ENCODE results near the gene WDR88.
"Not testable (repeated sequence)": the region's sequence is repeated elsewhere in the genome, so short reads cannot be mapped to it uniquely, and the experiment has no call there.

WDR88 gene

DNA sequence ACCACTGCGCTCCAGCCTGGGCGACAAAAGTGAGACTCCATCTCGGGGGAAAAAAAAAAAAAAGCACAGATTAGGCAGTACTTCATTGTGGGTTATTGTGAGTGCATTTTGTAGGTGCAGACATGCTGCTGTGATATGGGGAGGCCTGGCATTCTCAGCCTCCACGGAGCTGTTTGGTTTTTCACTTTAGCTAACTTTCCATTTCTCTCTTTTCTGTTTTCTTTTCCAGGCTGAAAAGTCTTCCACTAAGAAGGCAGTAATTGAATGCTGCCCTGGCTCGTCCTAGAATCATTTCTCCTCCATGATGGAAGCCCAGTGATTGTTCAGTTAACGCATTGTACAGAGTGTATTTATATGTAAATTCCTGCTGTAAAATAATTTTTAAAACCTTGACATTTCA is 2.0 kb upstream of the WDR88 start:
- FAIRE-seq, result no peak

DNA sequence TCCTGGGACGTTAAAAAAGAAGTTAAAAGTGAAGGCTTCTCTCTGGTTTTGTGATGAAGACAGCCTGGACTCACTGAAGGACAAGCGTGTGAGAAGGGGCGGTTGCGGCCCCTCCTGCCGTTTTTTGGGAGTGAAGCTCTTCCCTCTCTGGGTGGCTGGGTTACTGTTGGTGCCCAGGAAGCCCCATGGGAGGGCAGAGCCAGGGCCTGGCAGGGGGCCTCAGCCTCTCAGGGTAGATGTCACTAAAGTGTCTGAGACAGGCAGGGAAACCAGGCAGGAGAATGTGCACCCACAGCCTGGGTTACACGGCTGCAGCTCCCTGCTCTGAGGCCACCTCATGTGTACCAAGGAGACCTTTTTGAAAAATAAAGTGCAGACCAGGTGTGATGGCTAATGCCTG is 1.5 kb upstream of the WDR88 start:
- no peak for FAIRE-seq

GRCh38 chr19:33132425-33132824 is 511 bp downstream of the WDR88 start:
- FAIRE-seq, result no peak

- FAIRE-seq, result no peak
Measured at GRCh38 chr19:33133438-33134031, 1.6 kb downstream of the WDR88 start.

DNA sequence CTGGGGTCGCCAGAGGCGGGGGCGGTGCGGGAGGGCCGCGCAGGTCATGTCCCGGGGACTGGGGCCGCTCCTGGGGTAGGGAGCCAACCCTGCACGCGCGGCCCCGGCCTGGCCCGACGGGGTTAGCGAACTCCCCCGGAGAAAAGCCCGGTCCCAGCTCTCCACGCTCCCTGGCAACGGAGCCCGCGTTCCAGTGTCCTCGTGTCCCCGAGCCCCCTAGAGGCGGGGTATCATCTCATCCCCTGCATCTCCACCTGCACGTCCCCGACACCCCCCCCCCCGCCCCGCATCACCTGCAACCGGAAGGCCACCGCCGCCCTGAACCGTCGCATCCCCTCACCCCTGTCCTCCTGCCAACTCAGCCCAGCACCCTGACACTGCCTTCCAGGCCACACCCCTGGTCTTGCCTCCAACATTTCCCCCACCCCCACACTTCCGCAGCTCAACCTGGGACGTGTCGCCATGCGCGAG is 2.7 kb downstream of the WDR88 start:
- no peak for FAIRE-seq

DNA sequence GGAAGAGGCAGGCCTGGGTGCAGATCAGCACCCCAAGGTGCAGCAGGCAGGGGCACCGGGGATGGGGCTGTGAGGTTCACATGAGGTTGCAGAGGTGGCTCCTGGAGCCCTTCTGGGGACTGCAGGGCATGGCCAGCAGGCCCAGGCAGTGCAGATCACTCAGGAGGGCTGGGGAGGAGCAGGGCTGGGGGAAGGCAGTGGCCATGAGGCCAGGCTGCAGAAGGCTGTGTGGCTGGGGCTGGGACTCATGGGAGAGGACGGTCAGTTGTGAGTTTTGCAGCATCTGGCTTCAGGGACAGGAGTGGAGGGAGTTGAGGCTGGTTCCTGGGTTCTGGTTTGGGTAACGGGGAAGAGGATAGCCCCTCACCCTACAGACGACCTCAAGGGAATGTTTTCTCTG is 7.3 kb downstream of the WDR88 start:
- no peak for FAIRE-seq

DNA sequence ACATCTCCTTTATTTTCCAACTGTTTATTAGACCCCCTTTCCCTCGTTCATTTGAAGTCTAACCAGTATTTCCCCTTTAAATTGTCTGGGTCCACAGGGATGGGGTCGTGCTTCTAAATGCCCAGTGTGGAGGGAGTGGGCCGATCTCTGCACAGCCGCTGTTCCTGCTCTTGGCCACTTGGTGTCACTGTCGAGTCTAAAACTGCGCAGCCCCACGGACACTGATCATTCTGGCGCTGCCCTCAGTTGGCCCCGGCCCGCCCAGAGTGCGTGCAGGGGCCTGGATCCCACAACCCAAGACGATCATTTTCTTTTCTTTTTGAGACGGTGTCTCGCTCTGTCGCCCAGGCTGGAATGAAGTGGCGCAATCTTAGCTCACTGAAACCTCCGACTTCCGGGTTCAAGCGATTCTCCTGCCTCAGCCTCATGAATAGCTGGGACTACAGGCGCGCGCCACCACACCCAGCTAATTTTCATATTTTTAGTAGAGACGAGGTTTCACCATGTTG is 12.0 kb downstream of the WDR88 start:
- FAIRE-seq, result no peak

GRCh38 chr19:33146209-33146608 is 14.3 kb downstream of the WDR88 start:
- no peak for FAIRE-seq

DNA sequence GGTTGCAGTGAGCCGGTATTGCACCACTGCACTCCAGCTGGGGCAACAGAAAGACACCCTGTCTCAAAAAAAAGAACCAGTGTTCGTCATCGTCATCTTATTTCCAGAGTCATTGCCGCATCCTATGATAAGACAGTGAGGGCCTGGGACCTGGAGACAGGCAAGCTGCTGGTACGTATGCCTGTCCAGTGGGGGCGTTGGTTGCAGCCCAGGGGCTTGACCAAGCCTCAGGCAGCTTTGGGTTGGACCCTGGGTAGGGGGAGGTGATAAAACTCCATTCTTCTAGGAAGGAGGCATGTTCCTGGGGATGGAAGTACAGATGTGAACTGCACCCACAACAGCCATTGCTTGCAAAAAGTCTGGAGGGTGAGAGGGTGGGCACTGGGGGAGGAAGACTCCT is 15.6 kb downstream of the WDR88 start:
- no peak for FAIRE-seq

DNA sequence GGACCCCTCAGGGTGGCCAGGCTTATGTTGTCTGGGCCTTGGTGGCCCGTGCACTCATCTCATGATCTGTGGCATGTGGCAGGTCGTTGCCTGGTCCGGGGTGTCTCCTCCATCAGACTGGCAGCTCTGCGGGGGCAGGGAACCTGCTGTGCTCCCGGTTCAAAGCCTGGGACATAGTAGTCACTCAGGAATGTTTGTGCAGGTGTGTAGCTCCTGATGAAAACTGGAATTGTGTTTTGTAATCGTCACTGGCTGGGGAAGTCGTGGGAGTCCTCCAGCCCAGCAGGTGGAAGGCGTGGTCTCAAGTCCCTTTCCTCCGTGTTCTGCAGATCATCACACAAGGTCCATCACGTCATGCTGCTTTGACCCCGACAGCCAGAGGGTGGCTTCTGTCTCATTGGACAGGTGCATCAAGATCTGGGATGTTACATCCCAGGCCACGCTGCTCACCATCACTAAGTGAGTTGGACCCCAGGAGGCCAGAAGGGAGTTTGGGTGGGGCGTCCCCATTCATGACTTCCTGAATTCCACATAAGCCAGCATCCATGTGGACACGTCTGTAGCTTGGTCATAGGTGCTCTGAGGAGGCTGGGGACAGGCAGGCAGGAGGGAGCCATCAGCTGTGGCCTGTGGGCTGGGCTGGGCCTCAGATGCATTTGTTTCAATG is 19.1 kb downstream of the WDR88 start:
- FAIRE-seq, result no peak

DNA sequence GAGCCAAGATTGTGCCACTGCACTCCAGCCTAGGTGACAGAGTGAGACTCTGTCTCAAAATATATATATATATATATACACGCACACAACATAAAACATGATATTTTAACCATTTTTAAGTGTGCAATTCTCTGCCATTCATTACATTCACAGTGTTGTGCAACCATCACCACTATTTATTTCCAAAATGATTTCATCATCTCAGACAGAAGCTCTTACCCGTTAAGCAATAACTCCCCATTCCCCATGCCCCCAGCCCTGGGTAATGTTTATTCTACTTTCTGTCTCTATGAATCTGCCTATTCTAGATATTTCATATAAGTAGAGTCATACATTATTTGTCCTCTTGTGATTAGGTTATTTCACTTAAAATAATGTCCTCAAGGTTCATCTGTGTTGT is 20.3 kb downstream of the WDR88 start:
- no peak for FAIRE-seq

DNA sequence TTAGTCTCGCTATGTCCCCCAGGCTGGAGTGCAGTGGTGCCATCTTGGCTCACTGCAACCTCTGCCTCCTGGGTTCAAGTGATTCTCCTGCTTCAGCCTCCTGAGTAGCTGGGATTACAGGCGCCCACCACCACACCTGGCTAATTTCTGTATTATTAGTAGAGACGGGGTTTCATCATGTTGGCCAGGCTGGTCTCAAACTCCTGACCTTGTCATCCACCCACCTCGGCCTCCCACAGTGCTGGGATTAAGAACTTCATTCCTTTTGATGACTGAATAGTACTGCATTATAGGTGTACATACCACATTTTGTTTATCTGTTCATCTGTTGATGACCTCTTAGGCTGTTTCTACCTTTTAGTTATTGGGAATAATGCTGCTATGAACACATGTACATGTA is 20.7 kb downstream of the WDR88 start:
- not testable (repeated sequence) for FAIRE-seq

DNA sequence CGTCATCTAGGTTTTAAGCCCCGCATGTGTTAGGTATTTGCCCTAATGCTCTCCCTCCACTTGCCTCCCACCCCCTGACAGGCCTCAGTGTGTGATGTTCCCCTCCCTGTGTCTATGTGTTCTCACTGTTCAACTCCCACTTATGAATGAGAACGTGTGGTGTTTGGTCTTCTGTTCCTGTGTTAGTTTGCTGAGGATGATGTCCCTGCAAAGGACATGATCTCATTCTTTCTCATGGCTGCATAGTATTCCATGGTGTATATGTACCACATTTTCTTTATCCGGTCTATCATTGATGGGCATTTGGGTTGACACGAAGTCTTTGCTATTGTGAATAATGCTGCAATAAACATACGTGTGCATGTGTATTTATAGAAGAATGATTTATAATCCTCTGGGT is 22.4 kb downstream of the WDR88 start:
- not testable (repeated sequence) for FAIRE-seq

- no peak for FAIRE-seq
Measured at GRCh38 chr19:33156334-33156733, 24.4 kb downstream of the WDR88 start.

DNA sequence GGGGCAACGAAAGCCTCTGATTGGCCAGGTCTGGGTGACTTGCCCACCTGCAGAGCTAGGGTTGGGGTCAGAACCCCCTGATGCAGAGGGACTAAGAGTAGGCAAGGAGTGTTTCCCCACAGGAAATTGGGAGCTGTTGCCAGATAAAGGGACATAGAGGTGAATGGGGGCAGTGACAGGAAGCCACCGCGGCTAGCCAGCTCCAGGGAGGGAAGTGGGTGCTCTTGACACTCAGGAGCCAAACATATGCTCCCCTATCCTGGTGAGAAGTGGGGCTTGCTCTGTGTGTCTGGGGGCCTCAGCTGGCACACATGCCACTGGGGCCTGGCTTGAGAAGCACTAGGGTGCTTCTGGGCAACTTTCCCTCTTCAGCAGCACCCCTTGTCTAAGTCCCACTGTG is 26.0 kb downstream of the WDR88 start:
- no peak for FAIRE-seq

DNA sequence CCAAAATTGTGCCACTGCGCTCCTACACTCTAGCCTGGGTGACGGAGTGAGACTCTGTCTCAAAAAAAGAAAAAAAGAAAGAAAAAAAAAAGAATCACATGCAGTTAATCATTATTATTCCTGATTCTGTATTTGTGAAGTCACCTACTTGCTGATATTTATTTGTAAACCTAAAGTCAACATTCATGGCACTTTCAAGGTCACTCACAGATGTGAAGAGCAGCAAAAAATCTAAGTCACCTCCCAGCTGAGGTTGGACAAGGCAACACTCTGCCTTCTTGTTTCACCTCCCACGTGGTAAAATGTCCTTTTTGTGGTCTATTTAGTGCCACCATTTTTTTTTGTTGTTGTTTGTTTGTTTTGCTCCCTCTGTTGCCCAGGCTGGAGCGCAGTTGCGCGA is 26.5 kb downstream of the WDR88 start:
- no peak for FAIRE-seq

DNA sequence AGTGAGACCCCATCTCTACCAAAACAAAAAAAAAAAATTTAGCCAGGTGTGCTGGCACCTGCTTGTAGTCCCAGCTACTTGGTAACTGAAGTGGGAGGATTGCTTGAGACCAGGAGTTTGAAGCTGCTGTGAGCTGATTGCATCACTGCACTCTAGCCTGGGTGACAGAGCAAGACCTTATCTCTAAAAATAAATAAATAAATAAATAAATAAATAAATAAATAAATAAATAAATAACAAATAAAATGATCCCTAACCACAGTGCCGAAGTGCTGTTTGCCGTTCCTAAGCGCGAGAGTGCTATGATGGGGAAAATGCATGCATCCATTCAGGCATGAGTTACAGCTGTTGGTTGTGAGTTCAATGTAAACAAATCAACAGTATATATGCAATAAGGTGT is 27.2 kb downstream of the WDR88 start:
- no peak for FAIRE-seq

GRCh38 chr19:33159893-33160292 is 28.0 kb downstream of the WDR88 start:
- no peak for FAIRE-seq

- no peak for FAIRE-seq
Measured at GRCh38 chr19:33161201-33161600, 29.3 kb downstream of the WDR88 start.

GRCh38 chr19:33163481-33163880 is 31.6 kb downstream of the WDR88 start:
- no peak for FAIRE-seq

- FAIRE-seq, result not testable (repeated sequence)
Measured at GRCh38 chr19:33166037-33166436, 34.1 kb downstream of the WDR88 start.

DNA sequence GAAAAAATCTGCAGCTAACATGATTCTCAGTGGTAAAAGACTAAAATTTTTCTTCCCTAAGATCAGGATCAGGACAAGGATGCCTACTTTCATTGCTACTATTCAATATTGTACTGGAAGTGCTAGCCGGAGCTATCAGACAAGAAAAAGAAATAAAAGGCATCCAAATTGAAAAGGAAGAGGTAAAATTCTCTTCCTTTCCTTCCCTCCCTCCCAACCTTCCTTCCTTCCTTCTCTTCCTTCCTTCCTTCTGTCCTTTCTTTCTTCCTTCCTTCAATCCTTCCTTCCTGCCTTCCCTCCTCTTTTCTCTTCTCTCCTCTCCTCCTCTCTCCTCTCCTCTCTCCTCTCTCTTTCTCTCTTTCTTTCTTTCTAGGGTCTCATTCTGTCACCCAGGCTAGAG is 35.5 kb downstream of the WDR88 start:
- no peak for FAIRE-seq

DNA sequence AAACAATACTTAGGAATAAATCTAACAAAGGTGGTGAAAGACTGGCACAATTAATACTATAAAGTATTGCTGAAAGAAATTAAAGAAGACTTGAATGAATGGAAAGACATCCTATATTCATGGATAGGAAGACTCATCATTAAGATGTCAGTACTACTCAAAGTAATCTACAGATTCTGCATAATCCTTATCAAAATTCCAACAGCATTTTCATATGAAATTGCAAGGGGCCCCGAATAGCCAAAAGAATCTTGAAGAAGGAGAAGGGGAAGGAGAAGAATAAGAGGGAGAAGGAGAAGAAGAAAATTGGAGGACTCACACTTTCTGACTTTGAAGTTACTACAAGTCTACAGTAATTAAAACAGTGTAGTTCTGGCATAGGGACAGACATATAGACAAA is 36.6 kb downstream of the WDR88 start:
- FAIRE-seq, result no peak

GRCh38 chr19:33171222-33171795 is 39.4 kb downstream of the WDR88 start:
- FAIRE-seq, result no peak

Measured in islet of Langerhans (tissue), 1 donor.